GM19395 (cell line): ENCODE results near the gene KCNAB1.
"Not testable (repeated sequence)": the region's sequence is repeated elsewhere in the genome, so short reads cannot be mapped to it uniquely, and the experiment has no call there.

Experiments
- ATAC-seq: cut with Tn5 transposase; IDR thresholded peaks from one replicate; pipeline ENCODE4 v1.9.1; 2021; ENCODE audit warnings: mild to moderate bottlenecking, moderate library complexity; ENCODE audit not compliant: unreplicated experiment

Gene KCNAB1

GRCh38 chr3:156175570-156175969, 55.2 kb downstream of the KCNAB1 start:
- ATAC-seq = no peak

- ATAC-seq = no peak
Observed at GRCh38 chr3:156176048-156176447, 55.7 kb downstream of the KCNAB1 start.

GRCh38 chr3:156176629-156177210, 56.3 kb downstream of the KCNAB1 start:
- ATAC-seq = no peak

GRCh38 chr3:156180077-156180476, 59.7 kb downstream of the KCNAB1 start:
- no peak for ATAC-seq

GRCh38 chr3:156181509-156181908, 61.1 kb downstream of the KCNAB1 start:
- ATAC-seq = no peak

- no peak for ATAC-seq
Observed at GRCh38 chr3:156183396-156183795, 63.0 kb downstream of the KCNAB1 start.

GRCh38 chr3:156184156-156184555, 63.8 kb downstream of the KCNAB1 start:
- no peak for ATAC-seq

GRCh38 chr3:156187146-156187769, 66.9 kb downstream of the KCNAB1 start:
- ATAC-seq = no peak

- ATAC-seq = no peak
Observed at GRCh38 chr3:156188757-156189156, 68.4 kb downstream of the KCNAB1 start.

GRCh38 chr3:156189927-156190326, 69.5 kb downstream of the KCNAB1 start:
- ATAC-seq = no peak

GRCh38 chr3:156194945-156195344, 74.6 kb downstream of the KCNAB1 start:
- not testable (repeated sequence) for ATAC-seq

GRCh38 chr3:156197152-156197551, 76.8 kb downstream of the KCNAB1 start:
- ATAC-seq = not testable (repeated sequence)

- no peak for ATAC-seq
Observed at GRCh38 chr3:156201411-156202405, 81.3 kb downstream of the KCNAB1 start.

GRCh38 chr3:156206157-156206556, 85.8 kb downstream of the KCNAB1 start:
- no peak for ATAC-seq

- no peak for ATAC-seq
Observed at GRCh38 chr3:156207802-156208685, 87.7 kb downstream of the KCNAB1 start.

- no peak for ATAC-seq
Observed at GRCh38 chr3:156209631-156210335, 89.4 kb downstream of the KCNAB1 start.

GRCh38 chr3:156211583-156211982, 91.2 kb downstream of the KCNAB1 start:
- no peak for ATAC-seq

GRCh38 chr3:156214676-156215075, 94.3 kb downstream of the KCNAB1 start:
- no peak for ATAC-seq

- ATAC-seq = no peak
Observed at GRCh38 chr3:156215751-156216150, 95.4 kb downstream of the KCNAB1 start.

- no peak for ATAC-seq
Observed at GRCh38 chr3:156216216-156216615, 95.8 kb downstream of the KCNAB1 start.
